Measurements from ENCODE around the gene MTCH2.
"Not testable (repeated sequence)": the region's sequence is repeated elsewhere in the genome, so short reads cannot be mapped to it uniquely, and the experiment has no call there.

Gene MTCH2

GRCh38 chr11:47642099-47642855 is at the start of gene MTCH2:
TSS of gene MTCH2 (minus strand) at chr11:47642559. CDS start at chr11:47642465, 94 bp downstream.
- DNase-seq (ENCODE audit: extremely low spot score, insufficient read length, low read depth) (peak; percentile 95), FAIRE-seq (peak; percentile 93)

GRCh38 chr11:47691979-47692378 is 49.6 kb upstream of the MTCH2 start:
- FAIRE-seq, result no peak
- DNase-seq (ENCODE audit: extremely low spot score, insufficient read length, low read depth), result no peak

- no peak for FAIRE-seq
- no peak for DNase-seq (ENCODE audit: extremely low spot score, insufficient read length, low read depth)
These were observed 47.1 kb upstream of the MTCH2 start for GRCh38 chr11:47689480-47689879.

DNA sequence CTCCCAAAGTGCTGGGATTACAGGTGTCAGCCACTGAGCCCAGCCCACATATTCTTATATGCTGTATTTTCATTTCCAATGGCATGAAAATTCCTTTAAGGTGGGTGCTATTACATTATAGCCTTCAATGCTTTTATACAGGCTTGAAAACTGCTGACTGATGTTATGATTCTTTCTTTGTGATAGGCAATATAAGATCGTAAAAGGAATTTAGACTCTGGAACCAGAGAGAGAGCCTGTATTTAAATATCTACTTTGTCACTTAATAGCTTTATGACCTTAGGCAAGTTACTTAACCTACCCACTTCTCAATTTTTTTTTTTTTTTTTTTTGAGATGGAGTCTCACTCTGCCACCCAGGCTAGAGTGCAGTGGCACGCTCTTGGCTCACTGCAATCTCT is 46.6 kb upstream of the MTCH2 start:
- no peak for DNase-seq (ENCODE audit: extremely low spot score, insufficient read length, low read depth)
- no peak for FAIRE-seq

GRCh38 chr11:47688111-47688510 is 45.8 kb upstream of the MTCH2 start:
- FAIRE-seq (no peak), DNase-seq (ENCODE audit: extremely low spot score, insufficient read length, low read depth) (no peak)

GRCh38 chr11:47686704-47687103 is 44.3 kb upstream of the MTCH2 start:
- FAIRE-seq; DNase-seq (ENCODE audit: extremely low spot score, insufficient read length, low read depth): not testable (repeated sequence)

GRCh38 chr11:47686151-47686550 is 43.8 kb upstream of the MTCH2 start:
- no peak for FAIRE-seq

DNA sequence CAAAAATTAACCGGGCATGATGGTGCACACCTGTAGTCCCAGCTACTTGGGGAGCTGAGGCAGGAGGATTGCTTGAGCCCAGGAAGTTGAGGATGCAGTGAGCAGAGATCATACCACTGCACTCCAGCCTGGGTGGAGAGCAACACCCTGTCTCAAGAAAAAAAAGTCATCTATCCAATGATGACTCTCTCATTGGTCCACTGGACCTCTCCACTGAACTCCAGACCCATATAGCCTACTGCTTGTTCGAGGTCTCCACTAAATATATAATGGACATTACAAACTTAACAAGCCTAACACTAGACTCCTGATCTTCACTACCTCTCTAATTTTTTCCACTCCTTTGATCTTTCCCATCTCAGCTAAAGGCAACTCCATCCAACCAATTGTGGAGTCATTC is 33.5 kb upstream of the MTCH2 start:
- DNase-seq (ENCODE audit: extremely low spot score, insufficient read length, low read depth) (no peak), FAIRE-seq (no peak)

More at GRCh38 chr11:47686151-47686550, 43.8 kb upstream of the MTCH2 start:
- no peak for DNase-seq (ENCODE audit: extremely low spot score, insufficient read length, low read depth)

DNA sequence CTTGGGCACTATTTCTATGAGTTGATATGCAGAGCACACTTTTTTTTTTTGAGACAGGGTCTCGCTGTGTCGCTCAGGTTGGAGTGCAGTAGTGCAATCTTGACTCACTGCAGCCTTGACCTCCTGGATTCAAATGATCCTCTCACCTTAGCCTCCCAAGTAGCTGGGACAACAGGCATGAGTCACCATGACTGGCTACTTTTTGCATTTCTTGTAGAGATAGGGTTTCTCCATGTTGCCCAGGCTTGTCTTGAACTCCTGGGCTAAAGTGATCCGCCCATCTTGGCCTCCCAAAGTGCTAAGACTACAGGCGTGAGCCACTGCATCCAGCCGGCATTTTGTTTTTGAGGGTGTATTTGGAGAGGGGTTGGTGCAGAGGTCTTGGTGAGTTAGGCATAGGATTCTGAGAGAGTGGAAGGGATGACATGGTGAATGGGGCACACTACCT is 29.9 kb upstream of the MTCH2 start:
- DNase-seq (ENCODE audit: extremely low spot score, insufficient read length, low read depth) (no peak), FAIRE-seq (no peak)

GRCh38 chr11:47669856-47670255 is 27.5 kb upstream of the MTCH2 start:
- DNase-seq (ENCODE audit: extremely low spot score, insufficient read length, low read depth), result no peak
- no peak for FAIRE-seq

GRCh38 chr11:47668665-47669064 is 26.3 kb upstream of the MTCH2 start:
- FAIRE-seq, result no peak
- no peak for DNase-seq (ENCODE audit: extremely low spot score, insufficient read length, low read depth)

DNA sequence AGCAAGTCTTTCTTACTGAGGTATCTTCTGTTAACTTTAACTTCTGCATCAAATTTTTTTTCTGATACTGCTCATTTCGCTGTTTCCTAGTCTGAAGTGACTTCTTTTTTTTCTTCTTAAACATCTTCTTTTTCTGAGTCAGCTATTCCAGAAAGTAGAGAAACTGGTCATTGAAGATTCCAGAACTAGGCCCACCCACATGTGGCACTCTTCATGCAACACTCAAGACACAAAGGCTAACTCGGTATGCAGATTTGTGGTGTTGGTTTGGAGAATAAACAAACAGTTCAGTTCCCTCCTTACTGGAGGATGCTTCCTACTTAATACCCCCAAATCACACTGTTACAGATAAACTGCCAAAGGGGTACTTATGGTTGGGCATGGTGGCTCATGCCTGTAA is 25.2 kb upstream of the MTCH2 start:
- DNase-seq (ENCODE audit: extremely low spot score, insufficient read length, low read depth) (no peak), FAIRE-seq (no peak)

DNA sequence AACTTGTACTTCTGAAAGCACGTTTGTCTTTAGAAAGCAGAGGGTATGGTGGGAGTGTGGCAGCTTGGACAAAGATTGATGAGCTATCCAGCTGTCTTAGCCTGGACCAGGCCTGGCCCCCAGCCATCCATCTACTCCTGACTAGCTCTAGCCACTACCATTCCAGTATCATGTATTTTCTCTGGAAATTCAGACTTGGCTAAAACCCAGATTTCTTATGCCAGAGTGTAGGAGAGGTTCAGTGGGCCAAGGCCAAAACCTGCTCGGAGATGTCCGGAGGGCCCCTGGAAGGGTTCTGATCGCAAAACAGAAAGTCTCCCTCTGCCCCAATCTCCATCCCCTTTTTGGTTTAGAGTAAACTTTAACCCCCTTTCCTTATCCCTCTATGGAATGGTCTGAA is 24.8 kb upstream of the MTCH2 start:
- FAIRE-seq (no peak), DNase-seq (ENCODE audit: extremely low spot score, insufficient read length, low read depth) (no peak)

- not testable (repeated sequence) for FAIRE-seq
These were observed 22.6 kb upstream of the MTCH2 start for GRCh38 chr11:47664936-47665335.

DNA sequence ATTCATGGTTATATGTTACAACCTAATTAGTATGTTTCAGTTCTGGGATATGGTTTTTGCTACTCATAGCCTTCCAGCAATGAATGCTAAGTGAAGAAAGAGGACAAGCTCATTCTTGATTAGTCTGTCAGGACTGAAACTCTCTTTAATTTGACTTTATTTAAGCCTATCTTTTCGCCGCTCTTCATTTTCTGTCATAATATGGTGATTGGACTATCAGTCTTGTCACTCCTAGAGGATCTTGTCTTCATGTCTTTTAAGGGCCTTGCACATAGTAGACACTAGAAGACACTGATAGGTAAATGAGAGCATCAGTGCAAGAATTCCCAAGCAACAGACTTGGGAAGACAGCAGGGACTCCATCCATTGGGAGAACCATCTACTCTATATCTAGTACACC is 18.9 kb upstream of the MTCH2 start:
- no peak for DNase-seq (ENCODE audit: extremely low spot score, insufficient read length, low read depth)
- no peak for FAIRE-seq

More at GRCh38 chr11:47664936-47665335, 22.6 kb upstream of the MTCH2 start:
- DNase-seq (ENCODE audit: extremely low spot score, insufficient read length, low read depth), result not testable (repeated sequence)

GRCh38 chr11:47659276-47659675 is 16.9 kb upstream of the MTCH2 start:
- DNase-seq (ENCODE audit: extremely low spot score, insufficient read length, low read depth) (no peak), FAIRE-seq (no peak)

DNA sequence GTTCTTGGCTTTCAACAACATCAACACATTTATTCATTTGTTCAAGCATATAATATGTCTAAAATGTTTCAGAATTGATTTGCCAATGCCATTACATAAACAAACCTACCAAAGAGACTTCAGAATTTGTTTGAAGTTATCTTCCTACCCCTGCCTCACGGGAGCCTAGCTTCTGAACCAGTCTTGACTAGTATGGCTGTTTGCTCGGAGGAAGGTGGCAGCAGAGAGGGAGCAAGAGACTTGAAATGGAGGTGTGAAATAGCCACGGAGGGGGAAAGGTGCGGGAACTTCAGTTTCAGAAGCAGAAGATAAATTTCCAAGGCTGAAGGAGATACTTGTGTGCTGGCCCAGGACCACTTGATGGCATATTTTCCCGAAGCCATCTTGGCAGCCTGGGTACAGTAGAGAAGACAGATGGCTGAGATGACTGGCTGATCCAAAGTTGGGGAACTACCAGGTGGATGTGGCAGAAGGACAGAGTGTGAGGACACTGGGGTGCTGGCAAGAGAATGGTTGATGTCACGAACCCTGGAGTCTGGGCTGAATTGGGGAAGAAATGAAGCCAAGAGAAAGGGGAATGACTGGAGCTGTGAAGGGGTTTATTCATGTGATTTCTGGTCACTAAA is 14.0 kb upstream of the MTCH2 start:
- FAIRE-seq, result no peak
- DNase-seq (ENCODE audit: extremely low spot score, insufficient read length, low read depth), result no peak

DNA sequence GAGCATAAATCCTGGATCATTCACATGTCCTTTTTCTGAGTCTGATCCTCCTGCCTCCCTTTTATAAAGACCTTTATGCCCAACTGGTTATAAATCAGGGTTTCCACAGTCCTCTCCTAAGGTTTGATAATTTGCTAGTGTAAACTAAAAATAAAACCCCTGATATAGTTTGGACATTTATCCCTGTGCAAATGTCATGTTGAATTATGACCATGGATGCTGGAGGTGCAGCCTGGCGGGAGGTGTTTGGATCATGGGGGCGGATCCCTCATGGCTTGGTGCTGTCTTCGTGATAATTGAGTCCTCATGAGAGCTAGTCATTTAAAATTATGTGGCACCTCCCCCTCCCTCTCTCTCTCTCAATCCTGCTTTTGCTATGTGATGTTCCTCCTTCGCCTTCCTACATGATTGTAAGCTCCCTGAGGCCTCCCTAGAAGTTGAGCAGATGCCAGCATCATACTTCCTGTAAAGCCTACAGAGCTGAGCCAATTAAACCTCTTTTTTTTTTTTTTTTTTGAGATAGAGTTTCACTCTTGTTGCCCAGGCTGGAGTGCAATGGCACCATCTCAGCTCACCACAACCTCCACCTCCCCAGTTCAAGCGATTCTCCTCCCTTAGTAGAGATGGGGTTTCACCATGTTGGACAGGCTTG is 9.6 kb upstream of the MTCH2 start:
- no peak for DNase-seq (ENCODE audit: extremely low spot score, insufficient read length, low read depth)
- FAIRE-seq, result no peak

DNA sequence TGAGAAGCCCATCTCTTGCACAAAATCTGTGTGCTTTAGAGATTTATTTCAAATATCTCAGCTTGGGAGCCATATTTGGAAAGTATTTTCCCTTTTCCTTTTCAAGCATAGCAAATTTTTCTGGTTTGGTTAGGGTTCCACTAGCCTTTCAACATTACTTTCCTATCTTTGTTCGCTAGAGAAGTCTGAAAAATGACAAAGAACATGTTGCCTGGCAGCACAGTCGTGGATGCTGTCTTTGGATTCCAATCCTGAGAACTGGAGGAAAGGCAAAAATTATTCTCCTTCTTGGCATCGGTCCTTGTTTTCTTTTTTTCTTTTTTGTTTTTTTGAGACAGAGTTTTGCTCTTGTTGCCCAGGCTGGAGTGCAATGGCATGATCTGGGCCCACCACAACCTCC is 6.9 kb upstream of the MTCH2 start:
- DNase-seq (ENCODE audit: extremely low spot score, insufficient read length, low read depth) (no peak), FAIRE-seq (no peak)

- no peak for FAIRE-seq
- no peak for DNase-seq (ENCODE audit: extremely low spot score, insufficient read length, low read depth)
These were observed 3.7 kb upstream of the MTCH2 start for GRCh38 chr11:47646019-47646418.

DNA sequence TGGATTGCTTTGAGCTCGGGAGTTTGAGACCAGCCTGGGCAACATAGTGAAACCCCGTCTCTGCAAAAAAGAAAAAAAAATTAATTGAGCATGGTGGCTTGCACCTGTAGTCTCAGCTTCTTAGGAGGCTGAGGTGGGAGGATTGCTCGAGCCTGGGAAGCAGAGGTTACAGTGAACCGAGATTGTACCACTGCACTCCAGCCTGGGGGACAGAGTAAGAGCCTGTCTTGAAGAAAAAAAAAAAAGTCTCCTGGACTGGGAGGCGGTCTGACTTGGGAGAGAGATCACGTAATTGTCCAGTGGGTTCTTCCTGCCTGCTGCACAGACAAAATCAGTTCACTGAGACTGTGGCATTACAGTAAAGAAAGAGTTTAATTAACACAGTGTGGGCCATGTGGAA is 3.1 kb upstream of the MTCH2 start:
- no peak for DNase-seq (ENCODE audit: extremely low spot score, insufficient read length, low read depth)
- FAIRE-seq, result no peak
